ENCODE measurements around the gene TCERG1L. TPM values are rescaled to one million over a fixed set of nuclear protein-coding genes. Genes with fewer than 3 reads are reported as not detected.

Gene TCERG1L
- polyA plus RNA-seq, 3 donors = not detected

- Histone ChIP-seq H3K36me3 (replicated peaks in 1 of 2; ENCODE audit: control insufficient read depth in 1 of 2, insufficient read depth in 2 of 2, low read length in 2 of 2) (no peaks in the 10 kb centered on the region), H2AFZ (ENCODE audit: insufficient read depth, low read depth, low read length, poor library complexity, severe bottlenecking) (no peak overlapping the region), H3K9ac (ENCODE audit: insufficient read depth, low read length, poor library complexity, severe bottlenecking) (no peak overlapping the region), H3K9me3 (replicated peaks in 1 of 2; ENCODE audit: control insufficient read depth in 1 of 2, insufficient read depth in 1 of 2, low read length in 2 of 2) (no peaks in the 10 kb centered on the region), H3K4me3 (replicated peaks in 1 of 3; ENCODE audit: low read depth in 2 of 3, low read length in 3 of 3) (no peak overlapping the region), H3K27me3 (ENCODE audit: control insufficient read depth in 2 of 2, insufficient read depth in 2 of 2, low read length in 2 of 2) (no peaks in the 10 kb centered on the region), H4K20me1 (ENCODE audit: insufficient read depth, low read length) (no peaks in the 10 kb centered on the region), H3K4me2 (replicated peaks; ENCODE audit: extremely low read depth, low read length, poor library complexity, severe bottlenecking) (no peak overlapping the region), H3K27ac (ENCODE audit: low read depth in 1 of 2, low read length in 2 of 2) (no peak overlapping the region), H3K4me1 (ENCODE audit: control insufficient read depth in 1 of 2, insufficient read depth in 2 of 2, low read length in 2 of 2) (no peaks in the 10 kb centered on the region), H3K79me2 (ENCODE audit: insufficient read depth, low read length) (no peaks in the 10 kb centered on the region)
- intact Hi-C loops (cut with micrococcal nuclease) = no loop called here
- Mint-ChIP-seq H3K9me3 (no peaks in the 10 kb centered on the region), H3K27me3 (ENCODE audit: low read depth in 3 of 3) (peaks cover 5 to 14% (median 8%) of the 10 kb centered on the region in 3 donors), H3K36me3 (no peaks in the 10 kb centered on the region), H3K4me1 (no peaks in the 10 kb centered on the region), H3K4me3 (no peak overlapping the region), H3K27ac (no peak overlapping the region)
- 92% methylated on average over 6 of the region's 6 CpGs for WGBS (ENCODE audit: insufficient coverage)
- TF ChIP-seq, protein P1, sequence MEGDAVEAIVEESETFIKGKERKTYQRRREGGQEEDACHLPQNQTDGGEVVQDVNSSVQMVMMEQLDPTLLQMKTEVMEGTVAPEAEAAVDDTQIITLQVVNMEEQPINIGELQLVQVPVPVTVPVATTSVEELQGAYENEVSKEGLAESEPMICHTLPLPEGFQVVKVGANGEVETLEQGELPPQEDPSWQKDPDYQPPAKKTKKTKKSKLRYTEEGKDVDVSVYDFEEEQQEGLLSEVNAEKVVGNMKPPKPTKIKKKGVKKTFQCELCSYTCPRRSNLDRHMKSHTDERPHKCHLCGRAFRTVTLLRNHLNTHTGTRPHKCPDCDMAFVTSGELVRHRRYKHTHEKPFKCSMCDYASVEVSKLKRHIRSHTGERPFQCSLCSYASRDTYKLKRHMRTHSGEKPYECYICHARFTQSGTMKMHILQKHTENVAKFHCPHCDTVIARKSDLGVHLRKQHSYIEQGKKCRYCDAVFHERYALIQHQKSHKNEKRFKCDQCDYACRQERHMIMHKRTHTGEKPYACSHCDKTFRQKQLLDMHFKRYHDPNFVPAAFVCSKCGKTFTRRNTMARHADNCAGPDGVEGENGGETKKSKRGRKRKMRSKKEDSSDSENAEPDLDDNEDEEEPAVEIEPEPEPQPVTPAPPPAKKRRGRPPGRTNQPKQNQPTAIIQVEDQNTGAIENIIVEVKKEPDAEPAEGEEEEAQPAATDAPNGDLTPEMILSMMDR (IDR thresholded peaks at IDR 0.05) = no peak
- no peak for DNase-seq
Observed at GRCh38 chr10:131247873-131248272, 63.6 kb downstream of the TCERG1L start.

DNA sequence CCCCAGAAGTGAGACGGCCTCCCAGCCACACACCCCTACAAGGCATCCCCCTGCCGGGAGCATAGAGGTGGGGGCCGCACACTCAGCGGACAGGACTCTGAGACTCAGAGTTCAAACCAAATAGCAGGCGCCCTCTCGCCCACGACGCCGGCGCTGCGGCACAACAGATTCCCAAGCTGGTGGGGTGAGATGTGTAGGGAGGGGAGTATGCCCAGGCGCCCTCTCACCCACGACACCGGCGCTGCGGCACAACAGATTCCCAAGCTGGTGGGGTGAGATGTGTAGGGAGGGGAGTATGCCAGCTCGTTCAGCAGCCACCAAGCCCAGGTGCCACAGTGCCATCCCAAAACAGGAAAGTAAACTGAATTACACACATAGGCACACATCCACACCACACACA, 64.7 kb downstream of the TCERG1L start:
- H3K27me3 ChIP-seq (ENCODE audit: control insufficient read depth in 2 of 2, insufficient read depth in 2 of 2, low read length in 2 of 2) = no peaks in the 10 kb centered on the region
- no peaks in the 10 kb centered on the region for H3K79me2 ChIP-seq (ENCODE audit: insufficient read depth, low read length)
- no peak overlapping the region for H3K4me2 ChIP-seq (replicated peaks; ENCODE audit: extremely low read depth, low read length, poor library complexity, severe bottlenecking)
- DNase-seq = no peak
- 95% methylated on average over 10 of the region's 17 CpGs for WGBS (ENCODE audit: insufficient coverage)
- no peaks in the 10 kb centered on the region for H3K36me3 ChIP-seq (replicated peaks in 1 of 2; ENCODE audit: control insufficient read depth in 1 of 2, insufficient read depth in 2 of 2, low read length in 2 of 2)
- H3K27ac Mint-ChIP-seq = no peak overlapping the region
- no peaks in the 10 kb centered on the region for H3K9me3 Mint-ChIP-seq
- H3K4me3 Mint-ChIP-seq = no peak overlapping the region
- H3K27me3 Mint-ChIP-seq (ENCODE audit: low read depth in 3 of 3) = peaks cover 5 to 14% (median 8%) of the 10 kb centered on the region in 3 donors
- intact Hi-C loops (cut with micrococcal nuclease) = no loop called here
- TF ChIP-seq, protein P1 (IDR thresholded peaks at IDR 0.05) = no peak
- H3K27ac ChIP-seq (ENCODE audit: low read depth in 1 of 2, low read length in 2 of 2) = no peak overlapping the region
- no peaks in the 10 kb centered on the region for H3K36me3 Mint-ChIP-seq
- H3K4me1 ChIP-seq (ENCODE audit: control insufficient read depth in 1 of 2, insufficient read depth in 2 of 2, low read length in 2 of 2) = no peaks in the 10 kb centered on the region
- H3K9ac ChIP-seq (ENCODE audit: insufficient read depth, low read length, poor library complexity, severe bottlenecking) = no peak overlapping the region
- H2AFZ ChIP-seq (ENCODE audit: insufficient read depth, low read depth, low read length, poor library complexity, severe bottlenecking) = no peak overlapping the region
- no peaks in the 10 kb centered on the region for H3K4me1 Mint-ChIP-seq
- H3K9me3 ChIP-seq (replicated peaks in 1 of 2; ENCODE audit: control insufficient read depth in 1 of 2, insufficient read depth in 1 of 2, low read length in 2 of 2) = no peaks in the 10 kb centered on the region
- H3K4me3 ChIP-seq (replicated peaks in 1 of 3; ENCODE audit: low read depth in 2 of 3, low read length in 3 of 3) = no peak overlapping the region
- no peaks in the 10 kb centered on the region for H4K20me1 ChIP-seq (ENCODE audit: insufficient read depth, low read length)
